HG02763 (cell line): ENCODE measurements around the gene ZNF77.
"Not testable (repeated sequence)": the region's sequence is repeated elsewhere in the genome, so short reads cannot be mapped to it uniquely, and the experiment has no call there.

Experiments
- ATAC-seq: cut with Tn5 transposase; IDR thresholded peaks from one replicate; pipeline ENCODE4 v1.9.1; 2021; ENCODE audit warnings: mild to moderate bottlenecking, moderate library complexity; ENCODE audit not compliant: unreplicated experiment

ZNF77 gene

DNA sequence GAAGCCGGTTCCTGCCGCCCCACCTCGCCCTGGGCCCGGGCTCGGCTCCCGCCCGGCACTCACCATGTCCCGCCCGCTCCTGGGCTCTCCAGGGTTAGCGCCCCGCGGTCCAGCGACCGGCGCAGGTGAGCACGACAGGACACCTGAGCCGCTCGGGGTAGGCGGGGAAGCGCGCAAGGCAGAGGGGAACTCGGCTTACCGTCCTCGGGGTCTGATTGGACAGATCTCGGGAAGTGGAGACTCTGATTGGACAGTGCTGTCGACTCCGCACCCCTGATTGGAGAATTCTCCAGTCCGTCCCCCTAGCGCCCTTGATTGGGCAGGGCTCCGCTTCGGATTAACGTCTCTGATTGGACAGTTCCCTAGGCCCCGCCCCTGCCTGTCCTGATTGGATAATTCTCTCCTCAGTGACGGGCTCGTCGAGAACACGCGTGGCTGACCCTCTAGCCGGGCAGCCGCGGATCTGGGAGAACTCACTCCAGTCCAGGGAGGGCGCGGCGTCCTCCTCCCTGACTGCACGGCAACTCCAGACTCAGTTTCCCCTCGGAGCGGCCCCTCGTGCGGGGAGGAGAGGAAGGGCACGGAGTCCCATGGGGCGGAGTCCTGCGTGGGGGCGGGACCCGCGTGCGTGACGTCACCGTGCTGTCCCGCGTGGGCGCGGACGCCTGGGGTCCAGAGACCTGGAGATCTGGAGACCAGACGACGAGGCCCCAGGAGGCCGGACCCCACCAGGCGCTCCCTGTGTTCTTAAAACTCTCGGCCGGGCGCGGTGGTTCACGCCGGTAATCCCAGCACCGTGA lies at the start of gene ZNF77:
Gene ZNF77, minus strand, starts transcription at position 197 of the 800 bp plus-strand sequence. Its CDS starts 131 bp downstream, at position 66.
- ATAC-seq, result peak; percentile 98

DNA sequence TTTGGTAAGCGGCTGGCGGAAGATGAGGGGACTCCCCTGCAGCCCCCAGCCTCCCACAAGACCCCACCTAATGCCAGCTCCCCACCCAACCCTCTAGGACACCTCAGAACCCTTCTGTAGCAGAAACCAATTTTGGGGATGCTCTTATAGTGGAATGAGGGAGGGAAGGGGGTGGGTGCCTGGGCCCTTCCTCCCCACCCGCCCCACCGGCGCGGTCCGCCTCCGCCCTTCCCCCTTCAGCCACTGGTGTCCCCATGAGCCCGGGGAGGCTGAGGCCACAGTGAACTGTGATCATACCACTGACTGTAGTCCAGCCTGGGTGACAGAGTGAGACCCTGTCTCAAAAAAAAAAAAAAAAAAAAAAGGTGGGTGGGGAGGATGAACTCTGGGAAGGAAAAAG lies 48.8 kb upstream of the ZNF77 start:
- no peak for ATAC-seq

DNA sequence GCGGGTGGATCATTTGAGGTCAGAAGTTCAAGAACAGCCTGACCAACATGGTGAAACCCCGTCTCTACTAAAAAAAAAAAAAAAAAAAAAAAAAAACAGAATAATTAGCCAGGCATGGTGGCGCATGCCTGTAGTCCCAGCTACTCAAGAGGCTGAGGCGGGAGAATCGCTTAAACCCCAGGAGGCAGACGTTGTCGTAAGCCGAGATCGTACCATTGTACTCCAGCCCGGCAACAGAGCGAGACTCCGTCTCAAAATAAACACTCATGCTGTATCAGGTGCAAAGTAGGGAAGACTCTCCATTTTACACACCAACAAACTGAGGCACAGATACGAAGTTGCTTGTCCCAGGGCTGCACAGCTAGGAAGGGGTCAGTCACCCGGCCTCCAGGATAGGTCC lies 48.2 kb upstream of the ZNF77 start:
- ATAC-seq, result no peak

DNA sequence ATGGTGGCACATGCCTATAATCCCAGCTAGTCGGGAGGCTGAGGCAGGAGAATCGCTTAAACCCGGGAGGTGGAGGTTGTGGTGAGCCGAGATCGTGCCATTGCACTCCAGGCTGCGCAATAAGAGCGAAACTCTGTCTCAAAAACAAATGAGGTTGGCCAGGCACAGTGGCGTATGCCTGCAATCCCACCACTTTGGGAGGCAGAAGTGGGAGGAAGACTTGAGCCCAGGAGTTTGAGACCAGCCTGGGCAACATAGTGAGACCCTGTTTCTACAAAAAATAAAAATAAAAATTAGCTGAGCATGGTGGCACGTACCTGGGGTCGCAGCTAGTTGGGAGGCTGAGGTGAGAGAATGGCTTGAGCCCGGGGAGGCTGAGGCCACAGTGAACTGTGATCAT lies 47.6 kb upstream of the ZNF77 start:
- not testable (repeated sequence) for ATAC-seq

DNA sequence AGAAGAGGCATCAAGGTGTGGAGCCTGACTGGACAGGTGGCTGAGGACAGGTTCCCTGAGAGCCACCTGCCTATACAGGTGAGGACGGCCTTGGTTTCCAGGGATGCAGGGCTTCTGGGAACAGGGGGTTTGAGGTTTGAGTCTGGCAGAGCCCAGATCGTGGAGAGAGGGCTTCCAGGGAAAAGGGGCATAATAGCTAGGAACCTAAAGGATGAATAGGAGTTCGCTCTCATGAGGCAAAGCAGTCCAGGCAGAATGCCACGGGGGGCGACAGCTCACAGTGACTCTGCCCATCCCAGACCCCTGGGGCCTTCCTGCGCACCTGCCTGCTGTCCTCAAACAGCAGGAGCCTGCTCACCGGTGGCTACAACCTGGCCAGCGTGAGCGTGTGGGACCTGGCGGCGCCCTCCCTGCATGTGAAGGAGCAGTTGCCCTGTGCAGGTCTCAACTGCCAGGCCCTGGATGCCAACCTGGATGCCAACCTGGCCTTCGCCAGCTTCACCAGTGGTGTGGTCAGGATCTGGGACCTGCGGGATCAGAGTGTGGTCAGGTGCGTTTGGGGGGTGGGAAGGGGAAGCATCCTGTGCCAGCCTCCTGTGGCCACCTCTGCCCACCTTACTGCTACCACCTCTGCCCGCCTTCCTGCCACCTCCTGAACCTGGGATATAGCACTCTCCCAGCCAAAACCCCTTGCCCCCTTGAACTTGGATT lies 44.6 kb upstream of the ZNF77 start:
- ATAC-seq, result no peak

DNA sequence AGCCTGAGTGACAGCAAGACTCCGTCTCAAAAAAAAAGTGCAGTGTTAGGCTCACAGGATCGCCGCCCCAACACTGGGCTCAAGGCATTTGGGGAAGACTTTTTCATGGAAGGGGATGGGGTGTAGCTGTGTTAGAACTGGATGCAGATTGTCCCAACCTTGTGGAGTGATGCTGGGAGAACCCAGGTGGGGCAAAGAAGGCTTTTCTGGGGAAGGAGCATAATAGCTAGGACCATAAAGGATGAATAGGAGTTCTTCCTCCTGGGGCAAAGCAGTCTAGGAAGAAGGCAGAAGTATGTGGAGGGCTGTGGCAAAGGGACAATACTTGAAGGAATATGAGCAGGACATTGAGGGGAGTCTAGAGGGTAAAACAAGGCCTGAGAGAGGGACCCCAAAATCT lies 43.8 kb upstream of the ZNF77 start:
- ATAC-seq, result no peak

DNA sequence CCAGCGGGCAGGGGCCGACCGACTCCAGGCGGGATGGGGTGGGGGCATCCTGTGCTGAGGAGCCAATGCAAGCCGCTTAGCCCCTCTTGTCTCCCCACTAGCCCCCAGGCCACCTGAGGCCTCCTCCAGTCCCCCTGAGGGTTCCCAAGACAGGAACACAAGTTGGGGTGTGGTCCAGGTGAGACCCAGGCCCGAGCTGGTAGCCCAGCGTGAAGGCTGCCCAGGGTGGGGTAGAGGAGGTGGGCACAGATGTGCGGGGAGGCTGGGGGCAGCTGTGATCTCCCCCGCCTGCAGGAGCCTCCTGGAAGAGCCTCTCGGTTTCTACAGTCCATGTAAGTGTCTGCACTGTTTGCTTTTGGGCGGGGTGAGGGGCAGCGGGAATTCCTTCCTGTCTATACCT lies 43.0 kb upstream of the ZNF77 start:
- ATAC-seq, result no peak

DNA sequence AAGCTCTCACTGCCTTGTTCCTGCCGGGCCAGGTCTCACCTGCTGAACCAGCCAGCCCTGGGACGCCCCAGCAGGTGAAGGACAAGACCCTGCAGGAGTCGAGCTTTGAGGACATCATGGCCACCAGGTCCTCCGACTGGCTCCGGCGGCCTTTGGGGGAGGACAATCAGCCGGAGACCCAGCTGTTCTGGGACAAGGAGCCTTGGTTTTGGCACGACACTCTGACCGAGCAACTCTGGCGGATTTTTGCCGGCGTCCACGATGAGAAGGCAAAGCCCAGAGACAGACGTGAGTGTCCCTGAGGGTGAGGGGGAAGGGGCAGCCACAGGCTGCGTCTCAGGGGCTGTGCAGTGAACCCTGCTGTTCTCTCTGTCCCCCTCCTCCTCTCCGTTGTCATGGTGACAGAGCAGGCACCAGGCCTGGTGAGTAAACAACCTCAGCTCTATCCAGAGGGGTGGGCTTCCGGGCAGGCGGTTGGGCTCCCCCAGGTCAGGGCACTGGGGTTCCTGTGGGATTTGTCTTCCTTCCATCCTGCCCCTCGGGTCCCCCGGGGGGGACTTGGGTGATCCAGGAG lies 42.3 kb upstream of the ZNF77 start:
- ATAC-seq, result no peak

DNA sequence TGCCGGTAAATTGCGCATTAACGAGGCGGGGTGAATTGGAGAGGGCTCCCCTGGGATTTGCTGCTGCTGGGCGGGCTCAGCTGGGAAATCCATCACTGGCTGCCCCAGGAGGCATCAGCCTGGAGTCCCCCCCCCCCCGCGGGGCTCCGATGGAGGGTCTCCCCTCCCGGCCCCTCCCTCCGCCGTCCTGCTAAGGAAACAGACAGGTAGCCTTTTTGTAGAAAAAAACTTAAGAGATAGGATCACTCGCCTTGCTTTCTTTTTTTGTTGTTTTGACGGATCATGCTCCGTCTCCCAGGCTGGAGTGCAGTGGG lies 39.4 kb upstream of the ZNF77 start:
- no peak for ATAC-seq

DNA sequence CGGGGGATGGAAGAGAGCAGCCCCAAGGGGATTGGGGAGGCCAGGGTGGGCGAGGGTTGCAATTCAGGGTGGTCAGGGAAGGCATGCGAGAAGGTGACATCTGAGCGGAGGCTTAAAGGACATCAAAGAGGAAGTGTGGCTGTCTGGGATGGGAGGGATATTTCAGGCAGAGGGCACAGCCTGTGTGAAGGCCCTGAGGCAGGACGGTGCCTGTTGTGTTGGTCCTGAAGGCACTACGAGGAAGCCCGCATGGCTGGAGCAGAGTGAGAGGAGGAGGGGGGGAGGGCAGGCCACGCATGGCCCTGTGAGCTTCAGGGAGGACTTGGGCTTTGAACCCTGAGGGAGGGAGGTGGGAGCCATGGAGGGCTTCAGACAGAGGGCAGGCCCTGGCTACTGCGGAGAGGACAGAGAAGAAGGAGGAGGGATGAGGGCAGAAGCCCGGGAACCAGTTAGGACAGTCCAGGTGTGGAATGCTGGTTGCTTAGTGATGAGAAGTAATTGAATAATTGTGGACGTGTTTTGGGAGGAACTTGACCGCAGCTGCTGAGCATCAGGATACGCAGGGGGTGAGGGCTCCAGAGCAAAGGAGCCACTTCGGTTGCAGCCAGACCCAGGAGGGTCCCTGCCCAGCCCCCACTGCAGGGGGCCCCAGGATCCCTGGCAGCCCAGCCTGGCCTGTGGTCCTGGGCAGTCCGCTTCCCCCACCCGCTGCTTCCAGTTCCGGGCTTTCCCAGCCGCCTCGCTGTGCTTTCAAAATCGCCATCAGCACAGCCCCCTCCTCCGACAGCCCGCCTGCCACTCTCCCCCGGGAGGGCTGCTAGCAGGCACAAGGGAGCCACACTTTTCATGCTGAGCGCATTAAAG lies 38.8 kb upstream of the ZNF77 start:
- ATAC-seq, result no peak

DNA sequence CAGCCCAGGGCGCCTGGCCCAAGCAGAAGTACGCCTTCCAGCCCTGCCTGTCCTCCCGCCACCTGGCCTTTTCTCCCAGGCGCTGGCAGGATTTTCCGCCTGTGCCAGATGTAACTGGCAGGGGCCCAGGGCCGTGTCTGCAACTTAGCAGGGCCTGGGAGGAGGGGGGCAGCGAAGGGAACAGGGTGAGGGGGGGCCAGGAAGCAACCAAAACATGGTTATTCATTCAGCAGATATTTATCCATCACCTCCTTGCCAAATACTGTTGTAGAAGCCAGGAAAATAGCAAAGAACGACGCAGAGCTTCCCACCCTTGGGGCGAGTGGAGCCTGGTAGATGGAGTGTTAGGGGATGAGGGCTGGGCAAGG lies 38.2 kb upstream of the ZNF77 start:
- ATAC-seq, result no peak

DNA sequence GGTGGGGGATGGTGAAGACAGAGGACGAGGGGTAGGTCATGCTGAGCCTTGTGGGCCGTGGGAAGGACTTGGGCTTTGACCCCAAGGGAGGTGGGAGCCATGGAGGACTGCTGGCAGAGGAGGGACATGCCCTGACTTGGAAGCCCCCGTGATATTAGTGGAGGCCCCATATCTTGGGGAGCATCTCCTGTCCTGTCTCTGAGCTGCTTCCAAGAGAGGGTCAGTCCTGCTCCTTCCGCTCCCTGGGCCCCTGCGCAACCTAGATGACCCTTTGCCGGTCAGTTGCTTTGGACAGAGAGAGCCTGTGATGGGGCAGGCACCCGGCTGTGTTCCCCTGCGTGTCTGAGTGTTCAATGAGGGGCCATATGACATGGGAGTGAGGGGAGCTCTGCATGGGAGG lies 37.8 kb upstream of the ZNF77 start:
- no peak for ATAC-seq

DNA sequence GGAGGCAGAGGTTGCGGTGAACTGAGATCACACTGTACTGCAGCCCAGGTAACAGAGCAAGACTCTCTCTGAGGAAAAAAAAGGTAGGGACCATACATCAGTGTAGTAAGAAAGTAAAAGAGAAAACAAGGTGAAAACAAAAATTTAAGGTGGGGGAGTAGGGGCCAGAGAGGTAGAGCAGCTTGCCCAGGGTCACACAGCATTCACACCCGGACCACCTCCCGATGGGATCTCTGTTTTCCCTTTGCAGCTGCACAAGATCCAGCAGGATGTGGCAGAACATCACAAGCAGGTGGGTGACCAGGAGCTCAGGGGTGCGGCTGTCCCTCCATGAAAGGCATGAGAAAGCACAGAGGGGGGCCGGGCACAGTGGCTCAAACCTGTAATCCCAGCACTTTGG lies 37.1 kb upstream of the ZNF77 start:
- ATAC-seq, result no peak

DNA sequence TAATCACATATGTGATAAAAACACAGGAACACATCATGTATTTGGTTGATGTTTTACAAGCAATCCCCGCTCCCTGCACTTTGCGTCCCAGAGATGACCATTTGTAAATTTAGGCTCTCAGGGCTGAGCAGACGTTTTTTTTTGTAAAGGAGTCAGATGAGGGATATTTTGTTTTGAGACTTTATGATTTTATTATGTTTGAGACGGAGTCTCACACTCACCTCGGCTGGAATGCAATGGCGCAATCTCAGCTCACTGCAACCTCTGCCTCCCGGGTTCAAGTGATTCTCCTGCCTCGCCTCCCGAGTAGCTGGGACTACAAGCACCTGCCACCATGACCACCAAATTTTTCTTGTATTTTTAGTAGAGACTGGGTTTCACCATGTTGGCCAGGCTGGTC lies 34.0 kb upstream of the ZNF77 start:
- ATAC-seq, result no peak

DNA sequence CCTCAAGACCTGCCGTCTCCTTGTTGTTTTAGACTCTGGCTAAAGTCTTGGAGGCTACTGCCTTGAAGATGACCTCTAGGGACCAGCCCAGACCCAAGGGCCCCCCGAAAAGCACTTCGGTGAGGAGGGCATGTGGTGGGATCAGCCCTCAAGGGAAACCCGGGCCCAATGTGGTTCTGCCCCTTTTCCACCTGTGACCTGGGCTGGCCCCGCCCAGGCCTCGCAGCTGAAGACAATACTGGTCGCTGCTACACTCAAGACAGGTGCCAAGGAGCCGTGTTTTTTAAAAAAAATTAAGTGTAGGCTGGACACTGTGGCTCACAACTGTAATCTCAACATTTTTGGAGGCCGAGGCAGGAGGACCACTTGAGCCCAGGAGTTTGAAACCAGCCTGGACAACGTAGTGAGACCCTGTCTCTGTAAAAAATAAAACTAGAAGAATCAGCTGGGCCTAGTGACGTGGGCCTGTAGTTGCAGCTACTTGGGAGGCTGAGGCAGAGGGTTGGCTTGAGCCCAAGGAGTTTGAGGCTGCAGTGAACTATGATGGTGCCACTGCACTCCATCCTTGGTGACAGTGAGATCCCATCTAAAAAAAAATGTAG lies 33.5 kb upstream of the ZNF77 start:
- no peak for ATAC-seq

DNA sequence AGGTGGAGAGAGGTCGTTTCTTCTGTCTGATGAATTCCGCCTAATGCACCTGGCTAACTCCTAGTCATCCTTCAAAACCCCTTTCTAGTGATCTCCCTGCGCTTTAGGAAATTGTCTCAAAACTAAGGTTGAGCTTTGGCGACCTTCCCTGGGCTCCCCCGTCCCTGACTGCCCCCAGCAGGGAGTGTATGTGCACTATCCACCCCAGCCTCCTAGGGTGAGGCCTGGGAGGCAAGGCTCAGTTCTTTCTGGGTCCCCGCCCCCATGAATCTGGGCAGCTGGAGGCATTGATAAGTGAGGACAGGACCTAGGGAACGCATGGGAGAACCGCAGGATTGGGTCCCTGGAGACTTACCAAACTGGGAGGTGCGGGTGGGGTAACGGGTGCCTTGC lies 33.0 kb upstream of the ZNF77 start:
- ATAC-seq, result no peak

DNA sequence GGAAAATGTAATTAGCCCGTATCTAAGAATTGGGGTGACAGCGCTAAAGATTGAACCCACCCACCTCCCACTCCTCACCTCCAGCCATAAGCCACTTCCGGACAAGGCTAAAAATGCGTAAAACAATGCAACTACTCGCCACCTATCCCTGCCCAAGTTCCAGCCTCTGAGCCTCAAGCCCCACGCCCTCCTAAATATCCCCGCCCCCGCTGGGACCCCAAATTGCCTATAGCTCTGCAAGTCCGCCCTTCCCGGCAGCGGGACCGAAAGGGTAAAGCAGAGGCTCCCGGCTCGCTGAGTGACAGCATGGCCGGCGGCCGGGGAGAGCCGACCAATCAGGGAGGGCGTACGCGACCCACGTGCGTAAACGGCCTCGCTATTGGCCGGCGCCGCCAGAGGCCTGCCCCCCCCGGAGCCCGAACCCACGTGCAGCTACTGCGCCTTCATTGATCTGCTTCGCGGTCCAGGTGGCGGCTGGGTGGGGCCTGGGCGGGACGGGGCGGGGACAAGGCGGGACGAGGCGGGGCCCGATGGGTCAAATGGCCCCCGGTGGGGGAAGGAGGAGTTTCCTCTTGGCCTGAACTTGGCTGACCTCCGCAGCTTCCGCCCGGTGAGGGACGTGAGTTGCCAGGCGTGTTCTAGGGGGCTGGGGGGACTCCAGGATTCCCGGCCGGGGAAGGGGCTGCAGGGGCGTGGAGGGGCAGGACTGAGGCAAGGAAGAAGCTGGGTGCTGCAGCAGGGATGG lies 32.4 kb upstream of the ZNF77 start, which contains the start of gene TLE6:
Gene TLE6, plus strand, starts transcription at position 564 of the 745 bp plus-strand sequence. CDS start 670 bp downstream, outside the sequence.
- peak; percentile 95 for ATAC-seq

DNA sequence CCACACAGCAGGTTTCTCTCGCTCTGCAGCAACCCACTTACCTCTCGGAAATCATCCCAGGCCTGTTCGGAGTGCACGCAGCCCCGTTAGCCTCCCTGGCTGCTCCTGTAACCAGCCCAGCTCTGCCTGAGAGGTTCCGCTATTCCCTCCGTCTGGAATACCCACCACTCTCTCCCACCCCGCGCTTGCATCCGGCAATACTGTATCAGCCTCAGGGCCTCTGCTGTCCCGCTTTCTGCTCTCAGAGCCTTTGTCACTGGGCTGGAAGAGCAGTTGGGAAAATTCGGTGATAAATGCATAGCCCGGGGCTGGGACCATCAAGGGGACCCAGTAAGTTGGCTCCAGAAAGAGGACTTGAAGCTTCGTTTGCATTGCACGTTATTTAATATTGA lies 31.8 kb upstream of the ZNF77 start:
- ATAC-seq, result no peak

DNA sequence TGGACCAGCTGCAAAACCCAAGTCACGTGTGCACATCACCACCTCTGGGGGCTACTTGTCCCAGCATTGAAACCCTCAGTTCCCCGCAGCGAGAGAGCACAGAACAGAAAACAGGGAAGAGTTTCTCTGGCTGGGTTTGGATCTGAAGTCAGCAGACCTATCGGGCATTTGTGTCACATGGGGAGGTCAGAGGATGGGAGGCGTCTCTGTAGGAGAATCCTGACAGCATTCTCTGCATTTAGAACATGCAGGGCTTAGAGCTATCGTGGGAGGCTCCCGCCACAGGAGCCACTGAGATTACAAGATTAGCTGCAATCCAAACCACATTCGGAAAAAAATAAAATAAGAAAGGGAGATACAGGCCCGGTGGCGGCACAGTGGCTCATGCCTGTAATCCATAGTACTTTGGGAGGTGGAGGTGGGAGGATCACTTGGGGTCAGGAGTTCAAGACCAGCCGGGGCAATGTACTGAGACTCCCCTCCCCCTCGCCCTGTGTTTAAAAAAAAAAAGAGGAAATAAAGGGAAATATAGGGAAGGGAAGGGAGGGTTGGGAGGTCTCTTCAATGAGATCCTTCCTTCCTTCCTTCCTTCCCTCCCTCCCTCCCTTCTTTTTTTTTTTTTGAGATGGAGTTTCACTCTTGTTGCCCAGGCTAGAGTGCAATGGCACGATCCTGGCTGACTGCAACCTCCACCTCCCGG lies 29.7 kb upstream of the ZNF77 start:
- no peak for ATAC-seq

DNA sequence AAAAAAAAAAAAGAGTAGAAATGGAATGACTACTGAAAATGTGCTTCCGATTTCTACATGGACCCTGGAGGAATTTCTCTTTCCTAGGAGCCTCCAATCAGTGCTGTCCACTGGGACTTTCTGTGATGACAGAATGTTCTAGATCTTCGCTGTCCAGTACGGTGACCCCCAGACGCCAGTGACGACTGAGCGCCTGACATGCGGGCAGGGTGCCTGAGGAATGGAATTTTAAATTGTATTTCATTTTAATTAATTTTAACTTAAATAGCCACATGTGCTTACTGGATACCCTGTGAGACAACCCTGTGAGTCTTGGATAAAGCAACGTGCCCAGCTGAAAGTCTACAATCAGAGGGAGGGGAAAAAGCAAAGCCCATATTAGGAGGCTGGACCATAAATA lies 28.5 kb upstream of the ZNF77 start:
- ATAC-seq, result no peak
